GM12891 (cell line): ENCODE results near the gene CCDC171.

Experiments
- POLR2A ChIP-seq: IDR thresholded peaks from 2 replicates; pipeline ENCODE4 v1.6.1; 2011; ENCODE audit warnings: low read depth, low read length, control low read depth
- POLR2AphosphoS5 ChIP-seq: IDR thresholded peaks from 2 replicates; pipeline ENCODE4 v1.6.1; 2011; ENCODE audit warnings: low read depth, low read length, control low read depth
- TAF1 ChIP-seq: IDR thresholded peaks from 2 replicates; pipeline ENCODE4 v1.6.1; 2011; ENCODE audit warnings: low read depth, low read length, control low read depth

DNA sequence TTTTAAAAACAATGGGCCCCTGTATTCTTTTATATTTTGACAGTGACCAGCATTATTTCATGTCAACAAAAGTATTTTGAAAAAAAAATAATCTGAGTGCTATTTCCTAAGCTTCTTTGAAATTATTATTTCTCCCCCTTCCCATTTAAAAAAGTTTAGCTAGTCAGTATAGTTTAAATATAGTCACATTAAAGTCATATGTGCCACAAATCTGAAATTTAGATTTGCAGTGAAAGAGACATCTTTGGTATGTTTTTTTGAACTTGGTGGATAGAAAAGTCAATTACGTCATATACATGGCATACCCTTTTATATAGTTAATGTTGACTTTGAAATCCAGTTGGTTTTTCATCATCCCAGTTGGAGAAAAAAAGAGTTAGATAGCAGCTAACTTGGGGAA lies 297.0 kb downstream of the CCDC171 start:
- TF ChIP-seq POLR2AphosphoS5 = no peak
- TF ChIP-seq POLR2A = no peak
- no peak for TF ChIP-seq TAF1
